ENCODE results near the gene CBLB.

CBLB gene

DNA sequence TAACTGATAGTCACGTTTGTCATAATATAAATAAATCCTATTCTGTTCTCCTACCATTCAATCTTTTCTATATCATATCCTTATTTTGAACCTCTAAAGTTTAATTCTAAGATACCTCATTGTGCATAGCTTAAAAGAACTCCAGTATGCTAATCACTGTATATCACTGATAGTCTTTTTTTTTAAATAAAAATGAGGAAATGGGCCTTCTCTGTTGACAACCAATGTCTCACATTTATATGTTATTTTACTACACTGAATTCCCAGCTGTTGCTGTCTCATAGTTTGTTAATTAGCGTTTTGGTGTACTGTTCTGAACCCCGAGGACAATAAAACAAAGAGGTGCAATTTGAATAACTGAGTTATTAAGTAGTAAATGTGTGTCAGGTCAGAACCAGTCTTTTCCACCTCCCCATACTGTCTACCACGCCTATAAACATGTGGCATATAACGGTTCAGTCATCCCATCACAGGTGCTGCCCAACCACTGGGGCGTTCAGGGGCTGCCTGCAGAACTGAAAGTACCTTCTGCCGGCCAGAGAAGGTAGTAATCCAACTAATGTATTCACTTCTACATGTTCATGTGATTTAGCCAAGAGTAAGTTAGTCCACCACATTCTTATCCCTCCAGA lies 14.9 kb downstream of the CBLB start:
- TF ChIP-seq POLR2AphosphoS5 (IDR thresholded peaks at IDR 0.05; ENCODE audit: low read depth, low read length) (no peak), SIN3A (IDR thresholded peaks at IDR 0.05; ENCODE audit: borderline replicate concordance, insufficient read depth, low read length) (no peak), FOXP2 (optimal IDR thresholded peaks at IDR 0.05; ENCODE audit: borderline replicate concordance, extremely low read depth, extremely low read length, insufficient read depth) (no peak), TAF1 (IDR thresholded peaks at IDR 0.05; ENCODE audit: borderline replicate concordance, insufficient read depth, low read length) (no peak)
- TF ChIP-seq, protein P1, sequence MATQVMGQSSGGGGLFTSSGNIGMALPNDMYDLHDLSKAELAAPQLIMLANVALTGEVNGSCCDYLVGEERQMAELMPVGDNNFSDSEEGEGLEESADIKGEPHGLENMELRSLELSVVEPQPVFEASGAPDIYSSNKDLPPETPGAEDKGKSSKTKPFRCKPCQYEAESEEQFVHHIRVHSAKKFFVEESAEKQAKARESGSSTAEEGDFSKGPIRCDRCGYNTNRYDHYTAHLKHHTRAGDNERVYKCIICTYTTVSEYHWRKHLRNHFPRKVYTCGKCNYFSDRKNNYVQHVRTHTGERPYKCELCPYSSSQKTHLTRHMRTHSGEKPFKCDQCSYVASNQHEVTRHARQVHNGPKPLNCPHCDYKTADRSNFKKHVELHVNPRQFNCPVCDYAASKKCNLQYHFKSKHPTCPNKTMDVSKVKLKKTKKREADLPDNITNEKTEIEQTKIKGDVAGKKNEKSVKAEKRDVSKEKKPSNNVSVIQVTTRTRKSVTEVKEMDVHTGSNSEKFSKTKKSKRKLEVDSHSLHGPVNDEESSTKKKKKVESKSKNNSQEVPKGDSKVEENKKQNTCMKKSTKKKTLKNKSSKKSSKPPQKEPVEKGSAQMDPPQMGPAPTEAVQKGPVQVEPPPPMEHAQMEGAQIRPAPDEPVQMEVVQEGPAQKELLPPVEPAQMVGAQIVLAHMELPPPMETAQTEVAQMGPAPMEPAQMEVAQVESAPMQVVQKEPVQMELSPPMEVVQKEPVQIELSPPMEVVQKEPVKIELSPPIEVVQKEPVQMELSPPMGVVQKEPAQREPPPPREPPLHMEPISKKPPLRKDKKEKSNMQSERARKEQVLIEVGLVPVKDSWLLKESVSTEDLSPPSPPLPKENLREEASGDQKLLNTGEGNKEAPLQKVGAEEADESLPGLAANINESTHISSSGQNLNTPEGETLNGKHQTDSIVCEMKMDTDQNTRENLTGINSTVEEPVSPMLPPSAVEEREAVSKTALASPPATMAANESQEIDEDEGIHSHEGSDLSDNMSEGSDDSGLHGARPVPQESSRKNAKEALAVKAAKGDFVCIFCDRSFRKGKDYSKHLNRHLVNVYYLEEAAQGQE (IDR thresholded peaks at IDR 0.05; ENCODE audit: insufficient read depth in 1 of 2, low read depth in 2 of 2, low read length in 2 of 2): no peak

DNA sequence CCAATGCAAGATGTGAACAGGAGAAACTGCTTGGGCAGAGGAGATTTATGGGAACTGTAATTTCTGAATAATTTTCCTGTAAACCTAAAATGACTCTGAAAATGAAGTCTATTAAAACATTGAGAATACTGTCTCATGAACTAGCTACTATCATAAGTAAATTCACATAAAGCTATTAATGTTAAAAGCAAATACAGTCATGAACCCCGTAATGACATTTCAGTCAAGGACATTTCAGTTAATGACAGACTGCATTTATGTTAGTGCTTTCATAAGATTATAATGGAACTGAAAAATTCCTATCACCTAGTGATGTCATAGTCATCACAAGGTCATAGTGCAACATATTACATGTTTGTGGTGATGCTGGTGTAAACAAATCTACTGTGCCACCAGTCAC lies 17.2 kb downstream of the CBLB start:
- TF ChIP-seq FOXP2 (optimal IDR thresholded peaks at IDR 0.05; ENCODE audit: borderline replicate concordance, extremely low read depth, extremely low read length, insufficient read depth) (no peak), SIN3A (IDR thresholded peaks at IDR 0.05; ENCODE audit: borderline replicate concordance, insufficient read depth, low read length) (no peak), TAF1 (IDR thresholded peaks at IDR 0.05; ENCODE audit: borderline replicate concordance, insufficient read depth, low read length) (no peak), POLR2AphosphoS5 (IDR thresholded peaks at IDR 0.05; ENCODE audit: low read depth, low read length) (no peak)
- TF ChIP-seq, protein P1 (IDR thresholded peaks at IDR 0.05; ENCODE audit: insufficient read depth in 1 of 2, low read depth in 2 of 2, low read length in 2 of 2): no peak

DNA sequence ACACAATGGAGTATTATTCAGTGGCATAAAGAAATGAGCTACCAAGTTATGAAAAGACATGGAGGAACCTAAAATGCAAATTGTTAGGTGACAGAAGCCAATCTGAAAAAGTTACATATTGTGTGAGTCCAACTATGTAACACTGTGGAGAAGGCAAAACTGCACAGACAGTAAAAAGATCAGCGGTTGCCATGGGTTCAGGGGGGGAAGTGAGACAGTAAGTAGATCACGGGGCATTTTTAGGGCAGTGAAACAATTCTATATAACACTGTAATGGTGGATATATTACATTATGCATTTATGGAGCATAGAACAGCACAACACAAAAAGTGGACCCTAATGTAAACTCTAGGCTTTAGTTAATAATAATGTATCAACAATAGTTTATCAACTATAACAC lies 17.6 kb downstream of the CBLB start:
- no peak for TF ChIP-seq SIN3A (IDR thresholded peaks at IDR 0.05; ENCODE audit: borderline replicate concordance, insufficient read depth, low read length)
- no peak for TF ChIP-seq FOXP2 (optimal IDR thresholded peaks at IDR 0.05; ENCODE audit: borderline replicate concordance, extremely low read depth, extremely low read length, insufficient read depth)
- TF ChIP-seq, protein P1 (IDR thresholded peaks at IDR 0.05; ENCODE audit: insufficient read depth in 1 of 2, low read depth in 2 of 2, low read length in 2 of 2): no peak
- TF ChIP-seq POLR2AphosphoS5 (IDR thresholded peaks at IDR 0.05; ENCODE audit: low read depth, low read length): no peak
- TF ChIP-seq TAF1 (IDR thresholded peaks at IDR 0.05; ENCODE audit: borderline replicate concordance, insufficient read depth, low read length): no peak

DNA sequence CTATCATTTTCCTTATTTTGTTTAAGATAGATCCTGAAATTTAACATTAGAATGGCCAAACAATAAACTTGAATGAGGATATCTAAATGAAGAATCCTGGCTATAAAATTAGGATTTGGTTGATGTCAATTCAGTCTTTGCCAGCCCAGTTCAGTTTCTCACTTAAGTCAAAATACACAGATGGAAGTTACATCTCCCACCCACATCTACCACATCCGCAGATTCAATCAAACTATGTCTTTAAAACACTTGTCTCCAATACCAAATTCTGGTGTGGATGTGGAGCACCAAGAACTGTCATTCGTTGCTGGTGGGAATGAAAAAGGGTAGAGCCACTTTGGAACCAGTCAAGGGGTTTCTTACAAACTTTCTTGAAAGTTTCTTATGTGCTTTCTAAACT lies 18.2 kb downstream of the CBLB start:
- no peak for TF ChIP-seq SIN3A (IDR thresholded peaks at IDR 0.05; ENCODE audit: borderline replicate concordance, insufficient read depth, low read length)
- TF ChIP-seq, protein P1 (IDR thresholded peaks at IDR 0.05; ENCODE audit: insufficient read depth in 1 of 2, low read depth in 2 of 2, low read length in 2 of 2): no peak
- no peak for TF ChIP-seq POLR2AphosphoS5 (IDR thresholded peaks at IDR 0.05; ENCODE audit: low read depth, low read length)
- TF ChIP-seq FOXP2 (optimal IDR thresholded peaks at IDR 0.05; ENCODE audit: borderline replicate concordance, extremely low read depth, extremely low read length, insufficient read depth): no peak
- TF ChIP-seq TAF1 (IDR thresholded peaks at IDR 0.05; ENCODE audit: borderline replicate concordance, insufficient read depth, low read length): no peak
